Measurements from ENCODE around the gene BNIP3. TPM values are rescaled to one million over a fixed set of nuclear protein-coding genes. Genes with fewer than 3 reads are reported as not detected.

BNIP3 gene
- total and polyA plus RNA-seq, 2 of the 13 experiments (the other 11 are each of a cell fraction or from before 2014, with no cell fraction given): 73.7 to 223 TPM

DNA sequence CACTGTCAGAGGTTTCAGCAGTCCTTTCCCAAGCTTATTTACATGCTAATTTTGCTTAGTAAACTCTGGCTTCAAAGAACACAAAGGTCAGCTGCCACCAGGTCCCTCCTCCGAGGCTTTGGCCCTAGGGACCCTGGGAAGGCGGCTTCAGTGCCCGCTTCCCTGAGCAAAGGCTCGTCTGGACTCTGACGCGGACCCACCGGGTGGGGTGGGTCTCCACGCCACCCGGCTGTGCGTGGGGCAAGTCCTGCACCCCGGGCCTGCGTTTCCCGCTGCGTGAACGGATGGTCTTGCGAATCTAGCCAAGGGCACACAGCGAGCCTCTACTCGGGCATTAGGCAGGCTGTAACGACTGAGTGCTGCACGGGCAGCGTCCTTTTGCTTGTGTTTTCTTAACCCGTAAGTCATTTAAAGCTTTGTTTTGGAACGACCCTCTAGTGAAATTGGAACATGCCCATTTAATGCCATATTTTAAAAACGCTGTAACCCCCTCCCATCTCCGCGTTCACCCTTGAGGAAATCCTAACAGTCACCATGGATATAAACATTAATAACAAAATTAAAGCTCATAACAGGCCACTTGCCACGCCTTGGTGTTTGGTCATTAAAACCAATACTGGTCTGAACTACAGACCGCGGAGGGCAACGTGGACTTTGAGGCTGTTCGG lies 828 bp downstream of the BNIP3 start (continued):
- TF ChIP-seq ZNF501 (CRISPR knock-in tag; IDR thresholded peaks at IDR 0.05) (peak; percentile 74), ZNF557 (CRISPR knock-in tag; IDR thresholded peaks at IDR 0.05) (no peak), FOXK1 (CRISPR knock-in tag; IDR thresholded peaks at IDR 0.05; ENCODE audit: borderline replicate concordance, low read depth) (peak; percentile 41; the same call in 1 of the 2 replicates), NRL (CRISPR knock-in tag; IDR thresholded peaks at IDR 0.05; ENCODE audit: borderline replicate concordance) (peak; percentile 19; the same call in 1 of the 2 replicates), U2AF1 (optimal IDR thresholded peaks at IDR 0.05; ENCODE audit: low read depth, low read length) (no peak), MED8 (CRISPR knock-in tag; IDR thresholded peaks at IDR 0.05; ENCODE audit: insufficient replicate concordance) (no peak), MEF2D (CRISPR knock-in tag; IDR thresholded peaks at IDR 0.05) (no peak), PHF5A (CRISPR knock-in tag; IDR thresholded peaks at IDR 0.05; ENCODE audit: low read depth, unreplicated experiment) (no peak), ZNF138 (CRISPR knock-in tag; IDR thresholded peaks at IDR 0.05; ENCODE audit: low read depth) (no peak), ZNF260 (CRISPR knock-in tag; IDR thresholded peaks at IDR 0.05; ENCODE audit: borderline replicate concordance, low read depth) (no peak), GABPA (IDR thresholded peaks at IDR 0.05; ENCODE audit: low read depth, low read length) (no peak), GABPA (CRISPR knock-in tag; IDR thresholded peaks at IDR 0.05; ENCODE audit: low read depth) (no peak), NAIF1 (CRISPR knock-in tag; IDR thresholded peaks at IDR 0.05; ENCODE audit: borderline replicate concordance) (no peak), HNRNPL (IDR thresholded peaks at IDR 0.05; ENCODE audit: low read depth, low read length) (no peak), ZSCAN29 (CRISPR knock-in tag; conservative IDR thresholded peaks at IDR 0.05) (0 out of 2 replicates have a peak, but pooled peaks have one; percentile 3)
- TF ChIP-seq, protein P1, sequence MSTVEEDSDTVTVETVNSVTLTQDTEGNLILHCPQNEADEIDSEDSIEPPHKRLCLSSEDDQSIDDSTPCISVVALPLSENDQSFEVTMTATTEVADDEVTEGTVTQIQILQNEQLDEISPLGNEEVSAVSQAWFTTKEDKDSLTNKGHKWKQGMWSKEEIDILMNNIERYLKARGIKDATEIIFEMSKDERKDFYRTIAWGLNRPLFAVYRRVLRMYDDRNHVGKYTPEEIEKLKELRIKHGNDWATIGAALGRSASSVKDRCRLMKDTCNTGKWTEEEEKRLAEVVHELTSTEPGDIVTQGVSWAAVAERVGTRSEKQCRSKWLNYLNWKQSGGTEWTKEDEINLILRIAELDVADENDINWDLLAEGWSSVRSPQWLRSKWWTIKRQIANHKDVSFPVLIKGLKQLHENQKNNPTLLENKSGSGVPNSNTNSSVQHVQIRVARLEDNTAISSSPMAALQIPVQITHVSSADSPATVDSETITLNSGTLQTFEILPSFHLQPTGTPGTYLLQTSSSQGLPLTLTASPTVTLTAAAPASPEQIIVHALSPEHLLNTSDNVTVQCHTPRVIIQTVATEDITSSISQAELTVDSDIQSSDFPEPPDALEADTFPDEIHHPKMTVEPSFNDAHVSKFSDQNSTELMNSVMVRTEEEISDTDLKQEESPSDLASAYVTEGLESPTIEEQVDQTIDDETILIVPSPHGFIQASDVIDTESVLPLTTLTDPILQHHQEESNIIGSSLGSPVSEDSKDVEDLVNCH (CRISPR knock-in tag; IDR thresholded peaks at IDR 0.05): no peak
- TF ChIP-seq, protein P2, sequence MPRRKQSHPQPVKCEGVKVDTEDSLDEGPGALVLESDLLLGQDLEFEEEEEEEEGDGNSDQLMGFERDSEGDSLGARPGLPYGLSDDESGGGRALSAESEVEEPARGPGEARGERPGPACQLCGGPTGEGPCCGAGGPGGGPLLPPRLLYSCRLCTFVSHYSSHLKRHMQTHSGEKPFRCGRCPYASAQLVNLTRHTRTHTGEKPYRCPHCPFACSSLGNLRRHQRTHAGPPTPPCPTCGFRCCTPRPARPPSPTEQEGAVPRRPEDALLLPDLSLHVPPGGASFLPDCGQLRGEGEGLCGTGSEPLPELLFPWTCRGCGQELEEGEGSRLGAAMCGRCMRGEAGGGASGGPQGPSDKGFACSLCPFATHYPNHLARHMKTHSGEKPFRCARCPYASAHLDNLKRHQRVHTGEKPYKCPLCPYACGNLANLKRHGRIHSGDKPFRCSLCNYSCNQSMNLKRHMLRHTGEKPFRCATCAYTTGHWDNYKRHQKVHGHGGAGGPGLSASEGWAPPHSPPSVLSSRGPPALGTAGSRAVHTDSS (CRISPR knock-in tag; conservative IDR thresholded peaks at IDR 0.05): no peak
- TF ChIP-seq, protein P3, sequence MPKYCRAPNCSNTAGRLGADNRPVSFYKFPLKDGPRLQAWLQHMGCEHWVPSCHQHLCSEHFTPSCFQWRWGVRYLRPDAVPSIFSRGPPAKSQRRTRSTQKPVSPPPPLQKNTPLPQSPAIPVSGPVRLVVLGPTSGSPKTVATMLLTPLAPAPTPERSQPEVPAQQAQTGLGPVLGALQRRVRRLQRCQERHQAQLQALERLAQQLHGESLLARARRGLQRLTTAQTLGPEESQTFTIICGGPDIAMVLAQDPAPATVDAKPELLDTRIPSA (CRISPR knock-in tag; IDR thresholded peaks at IDR 0.05; ENCODE audit: borderline replicate concordance): 0 out of 2 replicates have a peak, but pooled peaks have one; percentile 25
- TF ChIP-seq, protein P4, sequence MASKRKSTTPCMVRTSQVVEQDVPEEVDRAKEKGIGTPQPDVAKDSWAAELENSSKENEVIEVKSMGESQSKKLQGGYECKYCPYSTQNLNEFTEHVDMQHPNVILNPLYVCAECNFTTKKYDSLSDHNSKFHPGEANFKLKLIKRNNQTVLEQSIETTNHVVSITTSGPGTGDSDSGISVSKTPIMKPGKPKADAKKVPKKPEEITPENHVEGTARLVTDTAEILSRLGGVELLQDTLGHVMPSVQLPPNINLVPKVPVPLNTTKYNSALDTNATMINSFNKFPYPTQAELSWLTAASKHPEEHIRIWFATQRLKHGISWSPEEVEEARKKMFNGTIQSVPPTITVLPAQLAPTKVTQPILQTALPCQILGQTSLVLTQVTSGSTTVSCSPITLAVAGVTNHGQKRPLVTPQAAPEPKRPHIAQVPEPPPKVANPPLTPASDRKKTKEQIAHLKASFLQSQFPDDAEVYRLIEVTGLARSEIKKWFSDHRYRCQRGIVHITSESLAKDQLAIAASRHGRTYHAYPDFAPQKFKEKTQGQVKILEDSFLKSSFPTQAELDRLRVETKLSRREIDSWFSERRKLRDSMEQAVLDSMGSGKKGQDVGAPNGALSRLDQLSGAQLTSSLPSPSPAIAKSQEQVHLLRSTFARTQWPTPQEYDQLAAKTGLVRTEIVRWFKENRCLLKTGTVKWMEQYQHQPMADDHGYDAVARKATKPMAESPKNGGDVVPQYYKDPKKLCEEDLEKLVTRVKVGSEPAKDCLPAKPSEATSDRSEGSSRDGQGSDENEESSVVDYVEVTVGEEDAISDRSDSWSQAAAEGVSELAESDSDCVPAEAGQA (IDR thresholded peaks at IDR 0.05; ENCODE audit: low read depth): no peak
- TF ChIP-seq, protein P4 (CRISPR knock-in tag; IDR thresholded peaks at IDR 0.05; ENCODE audit: borderline replicate concordance): no peak

Data from HepG2 (cell line).